Subcutaneous abdominal adipose tissue (tissue), 5 donors: ENCODE results near the gene USP20.
"Not testable (repeated sequence)": the region's sequence is repeated elsewhere in the genome, so short reads cannot be mapped to it uniquely, and the experiment has no call there.

Source experiments
- H3K27ac ChIP-seq: one replicate; pipeline ENCODE4 v1.7.0; 2013; ENCODE audit warnings: low read depth, mild to moderate bottlenecking, inconsistent platforms, low read length, moderate library complexity
- H3K27me3 ChIP-seq, 5 donors: one replicate each; pipeline ENCODE4 v1.7.0; 2013; ENCODE audit warnings: low read length in 5 of 5, inconsistent platforms in 1 of 5; ENCODE audit not compliant: control insufficient read depth in 5 of 5, insufficient read depth in 4 of 5
- H3K36me3 ChIP-seq, 5 donors: one replicate each; pipeline ENCODE4 v1.7.0; 2013; ENCODE audit warnings: low read length in 5 of 5; ENCODE audit not compliant: control insufficient read depth in 5 of 5, insufficient read depth in 5 of 5
- H3K4me1 ChIP-seq, 5 donors: one replicate each; pipeline ENCODE4 v1.7.0; 2013; ENCODE audit warnings: low read length in 5 of 5, mild to moderate bottlenecking in 3 of 5, moderate library complexity in 1 of 5; ENCODE audit not compliant: control insufficient read depth in 5 of 5, insufficient read depth in 5 of 5
- H3K4me3 ChIP-seq, 5 donors: one replicate each; pipeline ENCODE4 v1.7.0; 2013; ENCODE audit warnings: low read length in 5 of 5, low read depth in 1 of 5
- H3K9ac ChIP-seq, 5 donors: one replicate each; pipeline ENCODE4 v1.7.0; 2013; ENCODE audit warnings: low read length in 5 of 5, mild to moderate bottlenecking in 4 of 5, moderate library complexity in 3 of 5
- H3K9me3 ChIP-seq, 5 donors: one replicate each; pipeline ENCODE4 v1.7.0; 2013; ENCODE audit warnings: low read length in 5 of 5; ENCODE audit not compliant: control insufficient read depth in 5 of 5
- donor health status: healthy.
- donor health status: healthy.
- donor health status: healthy.
- donor health status: healthy.
- donor health status: healthy.

USP20 gene

GRCh38 chr9:129888293-129889121, 53.2 kb downstream of the USP20 start:
- Histone ChIP-seq H3K4me3 (peak overlapping the region in 3 of 5 donors; percentile 44 to 62 (median 56)), H3K27me3 (no peaks in the 10 kb centered on the region), H3K9me3 (no peaks in the 10 kb centered on the region), H3K36me3 (peaks cover 0 to 14% (median 6%) of the 10 kb centered on the region in 5 donors), H3K27ac (no peak overlapping the region), H3K9ac (peak overlapping the region in 1 of 5 donors; percentile 6), H3K4me1 (peaks cover 3 to 57% (median 30%) of the 10 kb centered on the region in 5 donors)

- Histone ChIP-seq H3K4me1 (peaks cover 3 to 50% (median 24%) of the 10 kb centered on the region in 5 donors), H3K27ac (no peak overlapping the region)
Observed at GRCh38 chr9:129889122-129889940, 54.1 kb downstream of the USP20 start.

GRCh38 chr9:129889941-129890717, 54.9 kb downstream of the USP20 start:
- H3K9me3 ChIP-seq = no peaks in the 10 kb centered on the region
- no peak overlapping the region for H3K9ac ChIP-seq
- H3K27ac ChIP-seq = no peak overlapping the region
- no peaks in the 10 kb centered on the region for H3K27me3 ChIP-seq
- peaks cover 3 to 28% (median 11%) of the 10 kb centered on the region in 5 donors for H3K36me3 ChIP-seq
- no peak overlapping the region for H3K4me3 ChIP-seq
- H3K4me1 ChIP-seq = peaks cover 3 to 42% (median 16%) of the 10 kb centered on the region in 5 donors

More at GRCh38 chr9:129889122-129889940, 54.1 kb downstream of the USP20 start:
- no peak overlapping the region for H3K9ac ChIP-seq
- H3K27me3 ChIP-seq = no peaks in the 10 kb centered on the region
- peaks cover 0 to 20% (median 8%) of the 10 kb centered on the region in 5 donors for H3K36me3 ChIP-seq
- no peaks in the 10 kb centered on the region for H3K9me3 ChIP-seq
- no peak overlapping the region for H3K4me3 ChIP-seq

GRCh38 chr9:129890718-129891299, 55.6 kb downstream of the USP20 start:
- not testable (repeated sequence) for H3K27me3 ChIP-seq, H3K27ac ChIP-seq, H3K9ac ChIP-seq, H3K4me3 ChIP-seq, H3K9me3 ChIP-seq
- Histone ChIP-seq H3K4me1 (peaks cover 3 to 36% (median 11%) of the 10 kb centered on the region in 5 donors), H3K36me3 (peaks cover 8 to 34% (median 15%) of the 10 kb centered on the region in 5 donors)

- no peak overlapping the region for H3K27ac ChIP-seq
- no peaks in the 10 kb centered on the region for H3K9me3 ChIP-seq
- no peaks in the 10 kb centered on the region for H3K27me3 ChIP-seq
- H3K4me3 ChIP-seq = no peak overlapping the region
- peaks cover 0 to 31% (median 4%) of the 10 kb centered on the region in 5 donors for H3K4me1 ChIP-seq
- peaks cover 9 to 39% (median 17%) of the 10 kb centered on the region in 5 donors for H3K36me3 ChIP-seq
- no peak overlapping the region for H3K9ac ChIP-seq
Observed at GRCh38 chr9:129891569-129891968, 56.3 kb downstream of the USP20 start.

- Histone ChIP-seq H3K4me3 (no peak overlapping the region), H3K4me1 (peaks cover 0 to 13% (median 2%) of the 10 kb centered on the region in 5 donors), H3K27me3 (no peaks in the 10 kb centered on the region), H3K9me3 (no peaks in the 10 kb centered on the region), H3K9ac (no peak overlapping the region), H3K36me3 (peaks cover 9 to 55% (median 19%) of the 10 kb centered on the region in 5 donors), H3K27ac (no peak overlapping the region)
Observed at GRCh38 chr9:129894120-129894823, 59.0 kb downstream of the USP20 start.

GRCh38 chr9:129895376-129896268, 60.4 kb downstream of the USP20 start:
- Histone ChIP-seq H3K4me3 (no peak overlapping the region), H3K27me3 (no peaks in the 10 kb centered on the region), H3K27ac (no peak overlapping the region), H3K4me1 (peaks cover 0 to 5% (median 2%) of the 10 kb centered on the region in 5 donors), H3K9me3 (no peaks in the 10 kb centered on the region), H3K36me3 (peaks cover 9 to 61% (median 23%) of the 10 kb centered on the region in 5 donors), H3K9ac (no peak overlapping the region)

GRCh38 chr9:129897263-129897662, 62.0 kb downstream of the USP20 start:
- H3K9me3 ChIP-seq = no peaks in the 10 kb centered on the region
- H3K27me3 ChIP-seq = no peaks in the 10 kb centered on the region
- H3K36me3 ChIP-seq = peaks cover 9 to 69% (median 30%) of the 10 kb centered on the region in 5 donors
- H3K4me1 ChIP-seq = peaks cover 0 to 5% (median 2%) of the 10 kb centered on the region in 5 donors
- no peak overlapping the region for H3K27ac ChIP-seq
- no peak overlapping the region for H3K4me3 ChIP-seq
- no peak overlapping the region for H3K9ac ChIP-seq
